Esophagus squamous epithelium (tissue), 5 donors: ENCODE measurements around the gene ISOC1. TPM values are rescaled to one million over a fixed set of nuclear protein-coding genes. Genes with fewer than 3 reads are reported as not detected.

Experiments used
- DNase-seq: peaks from one replicate; lab custom pipeline; 2025; lab: John Stamatoyannopoulos, UW
- H3K27ac ChIP-seq, 4 donors: fragments of 200-600 bp; sonication (generic); one replicate each; pipeline ENCODE4 v1.5.1; 2016 to 2019; ENCODE audit warnings: mild to moderate bottlenecking in 1 of 4
- H3K27me3 ChIP-seq, 4 donors: fragments of 200-600 bp; sonication (generic); 1 replicate in 3 of 4; 2 replicates in 1 of 4; pipeline versions ENCODE4 v1.5.1 to v1.6.0; 2017 to 2021; ENCODE audit warnings: antibody characterized with exemption in 1 of 4
- H3K36me3 ChIP-seq, 3 donors: fragments of 200-600 bp; sonication (generic); one replicate each; pipeline ENCODE4 v1.5.1; 2016 to 2019
- H3K4me1 ChIP-seq, 3 donors: fragments of 200-600 bp; sonication (generic); one replicate each; pipeline ENCODE4 v1.5.1; 2017 to 2019
- H3K4me3 ChIP-seq, 4 donors: fragments of 200-600 bp; sonication (generic); 1 replicate in 3 of 4; 2 replicates in 1 of 4; pipeline ENCODE4 v1.5.1; 2016 to 2019; ENCODE audit warnings: mild to moderate bottlenecking in 2 of 4, moderate library complexity in 1 of 4
- H3K9me3 ChIP-seq, 3 donors: fragments of 200-600 bp; sonication (generic); one replicate each; pipeline ENCODE4 v1.5.1; 2016 to 2019
- CTCF ChIP-seq, 6 experiments: fragments of 450-650 bp in 4 of 6; fragments of 200-600 bp in 2 of 6; sonication (generic) in 2 of 6; IDR thresholded peaks; one replicate each; pipeline ENCODE4 v1.5.1; 2016 to 2019; ENCODE audit warnings: antibody characterized with exemption in 6 of 6, mild to moderate bottlenecking in 4 of 6, moderate library complexity in 4 of 6
- POLR2A ChIP-seq, 4 donors: fragments of 450-650 bp; IDR thresholded peaks; one replicate each; pipeline ENCODE4 v1.6.1; 2017; ENCODE audit warnings: antibody characterized with exemption in 4 of 4, mild to moderate bottlenecking in 4 of 4, moderate library complexity in 3 of 4
- WGBS, 2 donors: methylation state at CpG; one replicate each; pipeline ENCODE4 v1.1.5; 2018; 5-methylcytosine and 5-hydroxymethylcytosine counted together
- intact Hi-C: fragments of 100-400 bp; cut with DNase I; formaldehyde crosslinking; loops from one replicate; pipeline ENCODE4 v1.15.0; 2022
- total RNA-seq, 4 donors: library from RNA; depleted of rRNA; stranded (reverse); fragments of >200 nt; gene quantifications; one replicate each; pipeline ENCODE4 v1.1.0, GENCODE V29; 2016
- donor health status: DM: yes; HTN: yes; CAD: no.

ISOC1 gene
- total RNA-seq, 4 donors from 2014 or later: 16.7 to 43.7 (median 36.7) TPM

- no peak for DNase-seq
- no peaks in the 10 kb centered on the region for H3K9me3 ChIP-seq
- H3K4me3 ChIP-seq: no peak overlapping the region
- H3K27me3 ChIP-seq: no peaks in the 10 kb centered on the region
- intact Hi-C loops: no loop called here
- H3K4me1 ChIP-seq: no peaks in the 10 kb centered on the region
- H3K27ac ChIP-seq: no peak overlapping the region
- no peaks in the 10 kb centered on the region for H3K36me3 ChIP-seq
- TF ChIP-seq POLR2A (IDR thresholded peaks at IDR 0.05): no peak
- peak in 2 of 6 experiments; percentile 26 to 32 for TF ChIP-seq CTCF (IDR thresholded peaks at IDR 0.05)
Measured at GRCh38 chr5:129053438-129053837, 41.1 kb upstream of the ISOC1 start.

DNA sequence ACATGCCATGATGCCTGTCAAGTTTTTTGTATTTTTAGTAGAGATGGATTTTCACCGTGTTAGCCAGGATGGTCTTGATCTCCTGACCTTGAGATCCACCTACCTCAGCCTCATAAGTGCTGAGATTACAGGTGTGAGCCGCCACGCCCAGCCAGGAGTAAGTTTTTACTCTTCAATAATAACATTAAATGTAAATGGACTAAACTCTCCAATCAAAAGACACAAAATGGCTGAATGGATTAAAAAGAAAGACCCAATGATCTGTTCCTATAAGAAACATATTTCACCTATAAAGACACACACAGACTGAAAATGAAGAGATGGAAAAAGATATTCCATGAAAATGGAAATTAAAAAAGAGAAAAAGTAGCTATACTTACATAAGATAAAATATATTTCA is 37.2 kb upstream of the ISOC1 start:
- Histone ChIP-seq H3K4me3 (no peak overlapping the region), H3K27ac (no peak overlapping the region), H3K4me1 (no peaks in the 10 kb centered on the region), H3K9me3 (no peaks in the 10 kb centered on the region), H3K27me3 (no peaks in the 10 kb centered on the region), H3K36me3 (no peaks in the 10 kb centered on the region)
- intact Hi-C loops: no loop called here
- TF ChIP-seq CTCF (IDR thresholded peaks at IDR 0.05): no peak
- no peak for TF ChIP-seq POLR2A (IDR thresholded peaks at IDR 0.05)
- DNase-seq: no peak
- 85% methylated on average over 3 of the region's 3 CpGs; no CpG with 5 or more reads in 1 of the 2 donors for WGBS, 2 donors

GRCh38 chr5:129061849-129062248 is 32.7 kb upstream of the ISOC1 start:
- Histone ChIP-seq H3K36me3 (no peaks in the 10 kb centered on the region), H3K4me3 (no peak overlapping the region), H3K4me1 (peaks cover 0 to 14% (median 0%) of the 10 kb centered on the region in 3 donors), H3K9me3 (no peaks in the 10 kb centered on the region), H3K27me3 (no peaks in the 10 kb centered on the region), H3K27ac (no peak overlapping the region)
- 62 to 74% methylated on average over 2 of the region's 2 CpGs for WGBS, 2 donors
- no peak for TF ChIP-seq CTCF (IDR thresholded peaks at IDR 0.05)
- TF ChIP-seq POLR2A (IDR thresholded peaks at IDR 0.05): no peak
- intact Hi-C loops: no loop called here
- DNase-seq: no peak

DNA sequence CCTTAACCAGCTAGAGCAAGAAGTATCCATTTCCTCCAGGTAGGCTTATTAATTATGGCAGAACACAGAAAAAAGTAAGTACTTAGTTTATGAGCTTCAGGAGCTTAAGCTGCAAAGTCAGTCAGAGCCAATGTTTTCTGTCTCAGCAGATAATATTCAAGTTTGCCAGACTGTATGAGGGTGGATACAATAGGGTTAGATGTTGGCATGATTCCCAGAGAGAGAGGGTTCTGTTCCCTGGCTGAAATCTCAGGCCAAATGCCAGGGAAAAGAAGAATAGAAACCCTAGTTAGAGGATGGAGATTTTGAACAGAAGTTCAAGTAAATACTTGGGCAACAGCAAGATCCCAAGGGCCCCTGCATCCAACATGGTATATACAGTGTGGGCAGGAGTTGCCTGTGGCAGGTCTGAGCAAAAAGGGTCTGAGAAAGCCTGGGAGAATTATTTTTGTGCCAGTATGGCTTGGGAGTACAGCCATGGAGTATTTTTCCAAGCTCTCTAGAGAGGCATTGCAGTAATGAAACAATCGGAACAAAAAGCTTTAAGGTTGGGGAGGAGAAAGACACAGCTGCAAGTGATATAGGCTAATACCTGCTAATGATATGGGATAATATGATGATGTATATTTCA is 31.0 kb upstream of the ISOC1 start:
- Histone ChIP-seq H3K27ac (peak overlapping the region in 1 of 4 donors; percentile 14), H3K27me3 (no peaks in the 10 kb centered on the region), H3K9me3 (no peaks in the 10 kb centered on the region), H3K4me3 (no peak overlapping the region), H3K4me1 (peaks cover 0 to 14% (median 0%) of the 10 kb centered on the region in 3 donors), H3K36me3 (no peaks in the 10 kb centered on the region)
- TF ChIP-seq CTCF (IDR thresholded peaks at IDR 0.05) (no peak), POLR2A (IDR thresholded peaks at IDR 0.05) (no peak)
- intact Hi-C loops: no loop called here
- 6 to 28% methylated on average over 1 of the region's 1 CpG for WGBS, 2 donors
- no peak for DNase-seq

DNA sequence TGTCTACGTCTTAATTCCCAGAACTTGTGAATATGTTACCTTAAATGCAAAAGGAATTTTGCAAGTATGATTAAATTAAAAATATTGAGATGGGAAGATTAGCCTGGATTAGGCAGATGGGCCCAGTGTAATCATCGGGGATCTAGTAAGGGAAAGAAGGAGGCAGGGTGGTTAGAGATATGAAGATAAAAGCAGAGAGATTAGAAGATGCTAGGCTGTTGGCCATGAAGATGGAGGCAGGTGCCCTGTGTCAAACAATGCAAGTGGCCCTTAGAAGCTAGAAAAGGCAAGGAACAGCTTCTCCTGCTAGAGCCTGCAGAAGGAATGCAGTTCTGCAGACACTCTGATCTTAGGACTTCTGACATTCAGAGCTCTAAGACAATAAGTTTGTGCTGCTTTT is 28.8 kb upstream of the ISOC1 start:
- no peak overlapping the region for H3K4me3 ChIP-seq
- intact Hi-C loops: no loop called here
- H3K27ac ChIP-seq: no peak overlapping the region
- no peaks in the 10 kb centered on the region for H3K27me3 ChIP-seq
- no peak for DNase-seq
- H3K4me1 ChIP-seq: peaks cover 0 to 14% (median 0%) of the 10 kb centered on the region in 3 donors
- no peaks in the 10 kb centered on the region for H3K9me3 ChIP-seq
- no peak for TF ChIP-seq CTCF (IDR thresholded peaks at IDR 0.05)
- no peaks in the 10 kb centered on the region for H3K36me3 ChIP-seq
- 78 to 91% methylated on average over 2 of the region's 2 CpGs for WGBS, 2 donors
